HS-5 (cell line): Measurements from ENCODE around the gene ACOXL.

Source experiments
- DNase-seq: peaks from one replicate; pipeline ENCODE4 v3.0.0-alpha.2; 2012; ENCODE audit warnings: low read depth

Gene ACOXL

DNA sequence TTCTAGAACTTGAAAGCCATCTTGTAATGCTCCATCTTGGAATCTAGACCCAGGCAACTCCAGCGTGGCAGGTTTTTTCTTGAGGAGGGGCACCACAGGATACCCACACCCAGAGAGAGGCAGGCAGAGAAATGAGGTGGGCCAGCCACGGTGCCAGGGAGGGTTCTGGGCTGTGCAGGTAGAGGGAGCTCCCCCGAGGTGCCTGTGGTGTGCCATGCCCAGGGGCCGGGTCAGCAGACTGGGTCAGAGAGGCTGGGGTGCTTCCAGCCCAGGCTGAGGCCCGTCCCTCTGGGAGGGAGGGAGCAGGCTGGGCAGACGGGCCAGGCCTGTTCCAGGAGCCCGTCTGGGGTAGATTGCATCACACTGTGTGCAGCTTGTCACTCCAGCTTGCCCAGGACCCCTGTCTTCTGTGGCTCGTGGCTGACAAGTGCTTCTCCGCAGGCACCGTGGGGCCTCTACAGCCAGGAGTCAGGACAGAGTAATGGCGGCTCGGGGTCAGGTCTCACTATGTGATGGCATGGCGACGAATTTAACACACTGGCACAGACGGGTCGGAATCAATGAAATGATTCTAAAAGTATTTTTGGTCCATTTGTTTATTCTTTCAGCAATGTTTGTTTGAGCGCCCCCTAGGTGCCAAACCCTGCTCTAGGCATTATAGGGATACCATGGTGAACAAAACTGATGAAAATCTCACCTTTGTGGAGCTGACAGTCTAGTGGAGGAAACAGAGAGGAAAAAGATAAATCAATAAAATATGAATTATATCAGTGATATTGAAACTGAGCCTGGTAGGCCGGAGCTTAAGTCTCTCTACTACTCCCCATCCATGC is 144.0 kb downstream of the ACOXL start:
- DNase-seq: no peak

DNA sequence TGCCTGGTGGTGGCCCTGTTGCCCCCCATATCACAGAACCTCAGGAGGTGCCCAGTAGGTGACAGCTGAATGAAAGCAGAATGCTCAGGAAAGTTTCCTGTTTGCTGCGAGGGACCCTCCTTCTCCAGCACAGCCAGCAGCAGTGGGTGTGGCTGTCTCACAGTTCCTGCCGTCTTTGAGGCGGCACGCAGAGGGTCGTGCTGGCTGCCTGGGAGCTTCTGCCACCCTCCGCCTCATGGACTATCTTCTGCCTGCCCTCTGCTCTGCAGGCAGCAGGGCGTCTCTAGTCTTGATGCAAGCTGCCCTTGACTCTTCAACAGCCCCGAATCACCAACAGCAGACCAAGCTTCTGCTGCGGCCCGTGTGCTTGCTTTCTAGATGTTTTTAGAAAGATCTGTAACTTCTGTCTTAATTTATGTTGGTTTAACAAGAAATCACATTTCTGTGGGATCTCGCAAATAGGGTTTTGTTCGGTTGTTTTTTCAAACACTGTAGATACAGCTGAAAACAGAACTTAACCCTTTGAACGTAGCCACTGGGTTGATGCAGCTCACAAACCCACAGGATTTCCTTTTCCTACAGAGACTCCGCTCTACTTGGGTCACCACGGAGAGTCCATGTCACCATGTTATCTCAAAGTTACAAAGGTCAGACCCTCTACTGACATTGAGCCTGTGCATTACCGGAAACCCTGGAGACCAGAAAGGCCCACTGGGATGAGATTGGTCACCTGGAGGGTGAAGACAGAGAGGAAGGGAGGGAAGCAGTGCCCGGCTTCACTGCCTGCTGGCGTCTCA is 144.9 kb downstream of the ACOXL start:
- no peak for DNase-seq

- no peak for DNase-seq
Observed at GRCh38 chr2:110878150-110878549, 145.8 kb downstream of the ACOXL start.

DNA sequence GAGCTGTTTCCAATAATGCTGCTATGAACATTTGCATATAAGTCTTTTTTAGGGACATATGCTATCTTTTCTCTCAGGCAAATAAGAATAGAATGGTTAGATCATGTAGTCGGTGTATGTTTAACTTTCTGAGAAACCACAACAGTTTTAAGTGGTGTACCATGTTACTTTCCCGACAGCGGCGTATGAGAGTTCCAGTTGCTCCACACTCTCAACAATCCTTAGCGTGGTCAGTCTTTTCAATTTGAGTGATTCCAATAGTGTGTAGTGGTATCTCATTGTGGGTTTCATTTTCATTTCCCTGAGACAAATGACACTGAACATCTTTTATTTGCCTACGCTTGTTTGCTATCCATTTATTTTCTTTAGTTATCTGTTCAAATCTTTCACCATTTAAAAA is 149.5 kb downstream of the ACOXL start:
- no peak for DNase-seq

GRCh38 chr2:110883406-110883805 is 151.0 kb downstream of the ACOXL start:
- no peak for DNase-seq

DNA sequence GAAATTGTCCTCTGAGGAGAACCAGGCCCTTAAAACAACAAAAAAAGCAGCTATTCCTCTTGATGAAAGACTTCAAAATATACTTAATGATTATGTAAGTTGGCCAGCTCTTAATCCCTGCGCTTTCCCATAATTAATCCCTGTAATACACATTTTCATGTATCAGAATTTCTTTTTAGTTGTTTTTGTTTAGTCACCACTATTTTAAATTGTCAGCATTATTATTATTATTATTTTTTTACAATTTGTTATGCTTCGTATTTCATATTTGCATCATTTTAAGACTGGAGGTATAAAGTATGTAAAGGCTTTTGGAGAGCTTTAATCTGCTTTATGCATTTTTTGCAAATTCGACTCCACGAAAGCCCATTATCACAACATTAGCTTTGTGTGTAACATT is 152.9 kb downstream of the ACOXL start:
- no peak for DNase-seq

DNA sequence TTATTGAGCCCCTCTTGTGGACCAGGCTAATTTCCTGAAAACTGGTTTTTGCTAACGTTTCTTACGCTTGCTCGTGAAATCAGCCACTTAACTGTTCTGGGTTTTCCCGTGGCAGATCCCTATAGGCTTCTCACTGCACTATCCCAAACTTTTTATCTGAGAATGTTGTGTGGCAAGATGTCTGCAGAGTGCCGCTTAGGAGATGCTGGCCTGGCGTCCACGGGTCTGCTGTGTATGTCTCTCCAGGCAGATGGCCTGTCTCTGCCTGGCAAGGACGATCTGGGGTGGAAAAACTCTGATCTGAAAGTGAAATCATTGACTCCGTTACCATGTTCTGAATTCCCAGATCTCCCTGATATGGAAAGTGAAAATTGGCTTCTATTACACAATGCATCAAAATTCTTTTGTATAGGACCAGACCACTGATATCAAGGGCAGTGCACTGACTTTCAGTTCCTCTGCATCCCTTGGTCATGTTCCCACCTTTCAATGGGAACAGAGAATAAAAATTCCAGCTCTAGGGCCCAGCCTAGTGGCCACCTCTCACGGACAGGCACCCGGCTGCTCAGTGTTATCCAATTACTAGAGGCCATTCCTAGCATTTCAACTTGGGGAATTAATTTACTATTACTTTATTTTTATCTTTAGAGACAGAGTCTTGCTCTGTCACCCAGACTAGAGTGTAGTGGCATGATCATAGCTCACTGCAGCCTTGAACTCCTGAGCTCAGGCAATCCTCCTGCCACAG is 154.6 kb downstream of the ACOXL start:
- DNase-seq: no peak

GRCh38 chr2:110888411-110888810 is 156.0 kb downstream of the ACOXL start:
- no peak for DNase-seq

DNA sequence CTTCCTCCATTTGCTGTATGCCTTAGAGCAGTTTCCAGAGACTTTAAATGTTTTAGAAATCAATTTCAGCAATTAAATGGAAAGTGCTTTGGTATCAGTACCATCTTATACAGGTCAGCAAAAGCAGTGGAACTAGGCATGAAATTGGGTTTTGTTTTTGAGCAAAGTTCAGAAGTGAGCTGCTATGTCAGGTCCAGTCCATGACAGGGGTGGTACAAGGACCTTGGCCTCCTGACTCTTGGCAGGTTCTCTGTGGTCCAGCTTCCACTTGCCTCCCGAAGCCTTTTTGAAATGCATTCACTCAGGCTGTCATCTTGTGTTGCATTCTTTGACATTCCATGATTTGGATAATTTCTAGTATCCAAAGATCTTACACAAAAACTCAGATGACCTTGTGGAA is 159.3 kb downstream of the ACOXL start:
- no peak for DNase-seq

DNA sequence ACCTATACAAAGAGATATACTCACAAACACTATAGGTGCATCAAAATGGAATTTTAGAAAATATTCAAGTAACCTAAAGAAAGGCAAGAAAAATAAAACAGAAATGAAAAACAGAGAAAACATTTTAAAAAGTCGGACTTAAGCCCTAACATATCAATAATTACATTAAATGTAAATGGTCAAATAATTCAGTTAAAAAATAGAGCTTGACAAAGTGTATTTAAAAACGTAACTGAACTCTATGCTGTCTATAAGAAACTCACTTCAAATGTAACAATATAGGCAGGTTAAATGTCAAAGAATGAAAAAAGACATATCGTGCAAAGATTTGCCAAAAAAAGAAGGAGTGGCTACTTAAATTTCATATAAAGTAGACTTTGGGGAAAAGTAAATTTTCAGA is 163.9 kb downstream of the ACOXL start:
- DNase-seq: no peak

DNA sequence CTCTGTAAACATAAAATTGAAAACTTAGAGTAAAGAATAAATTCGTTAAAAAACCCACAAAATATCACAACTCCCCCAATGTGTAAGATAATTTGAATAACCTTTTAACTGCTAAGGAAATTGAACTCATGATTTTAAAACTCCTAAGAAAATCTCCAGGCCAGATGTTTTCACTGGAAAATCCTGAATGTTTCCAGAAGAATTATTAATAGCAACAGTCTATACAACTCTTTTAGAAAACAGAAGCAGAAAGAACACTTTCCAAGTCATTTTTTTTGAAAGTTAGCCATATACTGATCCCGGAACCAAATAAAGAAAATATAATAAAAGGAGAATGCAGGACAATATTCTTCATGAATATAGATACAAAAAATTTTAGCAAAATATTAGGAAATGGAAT is 165.6 kb downstream of the ACOXL start:
- DNase-seq: no peak

GRCh38 chr2:110900191-110900590 is 167.8 kb downstream of the ACOXL start:
- no peak for DNase-seq

DNA sequence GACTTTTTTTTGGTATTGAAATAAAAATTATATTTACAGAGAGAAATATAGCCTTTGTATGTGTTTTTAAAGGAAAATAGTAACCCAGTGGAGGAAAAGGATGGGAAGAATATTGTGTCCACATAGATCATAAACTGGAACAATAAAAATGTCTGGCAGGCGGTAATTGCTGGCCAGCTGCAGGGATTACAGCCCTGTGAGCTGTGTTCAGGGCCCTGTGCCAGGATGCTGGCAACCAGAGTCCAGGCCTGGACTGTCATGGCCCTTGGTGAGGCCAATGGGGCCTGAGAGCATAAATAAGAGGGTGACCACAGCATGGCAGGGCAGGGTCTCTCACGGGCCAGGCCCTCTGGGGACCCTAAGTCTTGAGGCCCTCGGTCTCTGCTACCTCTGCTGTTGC is 171.2 kb downstream of the ACOXL start:
- DNase-seq: no peak

DNA sequence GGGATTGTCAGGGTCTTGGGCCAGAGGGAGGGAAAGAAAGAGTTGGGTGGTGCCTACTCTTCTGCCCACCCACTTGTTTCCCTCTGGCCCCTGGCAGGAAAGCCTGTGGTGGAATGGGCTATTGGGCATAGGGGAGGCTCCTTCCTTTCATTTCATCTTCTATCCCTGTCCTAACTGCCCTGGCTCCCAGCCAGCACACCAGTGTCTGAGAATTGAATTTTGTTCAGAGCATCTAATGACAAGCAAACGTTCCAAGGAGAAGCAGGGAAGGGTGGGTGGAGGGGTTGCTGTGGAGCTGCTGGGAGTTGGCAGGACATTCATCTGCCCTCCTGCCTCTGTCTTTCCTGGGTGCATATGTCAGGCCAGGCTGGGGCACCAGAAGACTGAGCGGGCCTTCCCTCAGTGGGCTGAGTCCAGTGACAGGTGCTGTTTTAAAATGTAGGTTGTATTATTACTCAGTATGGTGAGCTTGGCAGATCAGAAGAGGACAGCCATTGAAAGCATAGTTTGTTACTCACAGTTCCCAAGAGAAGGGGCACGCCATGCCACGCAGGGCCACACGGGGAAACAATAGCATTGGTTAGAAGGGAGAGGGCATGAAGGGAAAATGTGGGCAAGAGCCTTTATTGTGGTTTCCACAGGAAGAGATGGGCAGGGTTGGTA is 171.9 kb downstream of the ACOXL start:
- no peak for DNase-seq

GRCh38 chr2:110904779-110905148 is 172.4 kb downstream of the ACOXL start:
- no peak for DNase-seq

DNA sequence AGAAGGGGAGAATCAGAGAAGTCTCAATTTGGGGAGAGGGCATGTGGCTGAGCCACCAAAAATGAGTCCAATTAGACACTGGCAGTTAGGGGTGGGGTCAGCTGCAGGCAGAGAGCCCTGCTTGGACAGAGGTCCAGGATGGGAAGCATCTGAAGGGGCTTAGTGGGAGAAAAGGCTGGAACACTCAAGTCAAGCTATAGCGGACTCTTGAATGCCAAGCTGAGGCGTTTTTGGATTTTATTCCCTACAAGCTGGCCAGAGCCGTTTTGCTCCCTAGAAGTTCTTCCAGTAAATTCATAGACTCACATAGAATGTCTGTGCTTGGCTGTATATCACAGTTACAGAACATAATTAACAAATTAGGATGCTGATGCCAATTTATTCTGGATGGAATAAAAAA is 172.8 kb downstream of the ACOXL start:
- no peak for DNase-seq

DNA sequence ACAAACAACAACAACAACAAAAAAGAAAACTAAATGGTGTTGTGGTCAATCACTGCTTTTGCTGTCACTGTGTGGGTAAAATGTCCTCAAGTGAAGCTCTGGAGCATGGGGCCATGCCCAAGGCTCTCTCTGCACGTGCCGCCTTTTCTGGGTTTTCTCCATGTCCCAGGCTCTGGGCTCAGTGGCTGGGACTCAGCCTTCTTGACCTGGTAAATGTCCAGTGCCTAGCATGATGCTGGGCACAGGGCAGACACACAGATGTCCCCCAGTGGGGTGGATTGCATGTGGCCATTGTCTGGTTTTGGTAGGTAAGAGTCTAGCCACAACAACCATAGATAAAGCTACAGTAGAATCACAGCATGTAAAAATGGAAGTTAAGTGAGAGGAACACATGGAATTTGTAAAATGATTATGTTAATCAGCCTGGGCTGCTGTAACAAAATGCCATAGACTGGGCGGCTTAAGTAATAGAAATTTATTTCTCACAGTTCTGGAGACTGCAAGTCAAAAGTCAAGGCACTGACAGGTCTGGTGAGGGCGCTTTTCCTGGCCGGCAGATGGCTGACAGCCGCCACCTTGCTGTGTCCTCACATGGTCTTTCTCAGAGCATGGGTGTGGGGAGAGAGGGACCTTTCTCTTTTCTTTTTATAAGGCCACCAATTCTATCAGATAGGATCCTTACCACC is 174.4 kb downstream of the ACOXL start:
- DNase-seq: no peak

- no peak for DNase-seq
Observed at GRCh38 chr2:110909501-110909900, 177.1 kb downstream of the ACOXL start.

DNA sequence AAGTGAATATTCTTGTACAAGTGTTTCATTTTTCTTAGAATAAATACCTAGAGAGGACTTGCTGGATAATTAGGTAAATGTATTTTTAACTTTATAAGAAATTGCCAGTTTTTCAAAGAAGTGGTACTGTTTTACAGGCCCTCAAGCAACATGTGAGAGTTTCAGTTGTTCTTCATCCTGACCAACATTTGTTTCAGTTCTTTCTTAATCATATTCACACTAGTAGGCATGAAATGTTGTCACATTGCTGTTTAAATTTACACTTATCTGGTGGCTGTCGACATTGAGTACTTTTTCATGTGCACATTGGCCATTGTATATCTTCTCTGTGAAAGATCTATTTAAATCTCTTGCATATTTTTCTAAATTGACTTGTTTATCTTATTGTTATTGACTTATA is 178.1 kb downstream of the ACOXL start:
- DNase-seq: no peak

GRCh38 chr2:110919738-110920137 is 187.4 kb downstream of the ACOXL start:
- no peak for DNase-seq

DNA sequence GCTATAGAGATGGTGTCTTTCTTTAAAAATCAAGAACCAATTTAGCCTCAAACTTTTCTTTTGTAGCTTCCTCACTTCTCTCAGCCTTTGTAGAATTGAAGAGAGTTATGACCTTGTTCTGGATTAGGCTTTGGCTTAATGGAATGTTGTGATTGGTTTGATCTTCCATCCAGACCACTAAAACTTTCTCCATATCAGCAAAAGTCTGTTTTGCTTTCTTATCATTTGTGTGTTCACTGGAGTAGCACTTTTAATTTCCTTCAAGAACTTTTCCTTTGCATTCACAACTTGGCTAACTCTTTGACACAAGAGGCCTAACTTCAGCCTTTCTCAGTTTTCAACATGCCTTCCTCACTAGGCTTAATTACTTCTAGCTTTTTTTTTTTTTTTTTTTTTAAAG is 193.1 kb downstream of the ACOXL start:
- no peak for DNase-seq

- no peak for DNase-seq
Observed at GRCh38 chr2:110927526-110927925, 195.2 kb downstream of the ACOXL start.
